ENCODE measurements around the gene KIF16B.
"Not testable (repeated sequence)": the region's sequence is repeated elsewhere in the genome, so short reads cannot be mapped to it uniquely, and the experiment has no call there.

The KIF16B gene

GRCh38 chr20:16257813-16258430, 315.3 kb downstream of the KIF16B start:
- no peak for DNase-seq (ENCODE audit: low read depth)

- DNase-seq (ENCODE audit: low read depth): no peak
Measured at GRCh38 chr20:16257021-16257420, 316.2 kb downstream of the KIF16B start.

DNA sequence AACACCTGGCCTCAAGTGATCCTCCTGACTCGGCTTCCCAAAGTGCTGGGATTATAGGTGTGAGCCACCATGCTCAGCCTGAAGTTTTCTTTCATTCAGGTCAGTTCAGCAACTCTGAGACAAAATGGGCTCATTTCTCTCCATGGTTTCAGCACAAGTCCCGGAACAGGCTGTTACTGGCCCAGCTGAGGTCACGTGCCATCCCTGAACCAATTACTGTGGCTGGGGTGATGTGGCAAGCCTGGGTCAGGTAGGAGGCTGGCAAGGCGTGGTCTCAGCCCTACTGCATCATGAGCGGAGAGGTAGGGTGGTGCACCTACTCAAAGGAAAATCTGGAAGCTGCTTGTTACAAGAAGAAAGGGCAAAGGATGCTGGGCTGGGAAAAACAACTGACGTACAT, 326.4 kb downstream of the KIF16B start:
- no peak for DNase-seq (ENCODE audit: low read depth)

GRCh38 chr20:16246291-16246690, 327.0 kb downstream of the KIF16B start:
- no peak for DNase-seq (ENCODE audit: low read depth)

GRCh38 chr20:16245879-16246278, 327.4 kb downstream of the KIF16B start:
- no peak for DNase-seq (ENCODE audit: low read depth)

DNA sequence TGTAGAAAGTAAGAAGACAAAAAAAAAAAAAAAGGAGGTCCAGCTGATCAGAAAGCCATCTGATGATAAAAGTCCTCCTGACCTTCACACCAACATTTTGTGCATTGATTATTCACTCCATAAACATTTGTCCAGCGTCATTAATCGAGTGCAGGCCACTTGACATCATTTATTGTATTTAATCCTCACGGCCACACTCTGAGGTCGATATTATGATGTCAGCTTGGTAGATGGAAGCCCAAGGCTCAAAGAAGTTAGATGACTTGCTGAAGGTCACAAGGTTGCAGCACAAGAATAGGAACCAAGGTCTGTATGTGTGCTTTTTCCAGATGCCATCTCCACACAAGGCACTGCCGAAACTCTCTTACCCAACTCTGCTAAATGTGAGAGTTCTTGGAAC, 328.4 kb downstream of the KIF16B start:
- no peak for DNase-seq (ENCODE audit: low read depth)

DNA sequence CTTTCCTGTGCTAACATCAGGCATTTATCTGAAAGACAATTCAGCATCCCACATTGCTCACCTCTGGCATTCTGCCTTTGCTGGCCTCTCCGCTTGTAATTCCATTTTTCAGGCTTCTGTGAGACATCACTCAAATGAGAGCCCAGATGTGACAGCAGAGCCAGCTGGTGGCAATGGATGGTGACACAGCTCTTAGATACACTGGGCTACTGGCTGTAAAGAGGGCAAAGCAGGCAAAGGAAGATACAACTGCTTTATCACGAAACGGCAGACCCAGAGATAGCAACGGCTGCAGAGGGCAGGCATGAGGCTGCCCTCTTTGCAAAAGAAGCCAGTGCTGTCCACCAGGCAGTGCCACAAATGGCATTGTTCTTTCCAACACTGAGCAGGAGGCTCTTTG, 329.8 kb downstream of the KIF16B start:
- no peak for DNase-seq (ENCODE audit: low read depth)

DNA sequence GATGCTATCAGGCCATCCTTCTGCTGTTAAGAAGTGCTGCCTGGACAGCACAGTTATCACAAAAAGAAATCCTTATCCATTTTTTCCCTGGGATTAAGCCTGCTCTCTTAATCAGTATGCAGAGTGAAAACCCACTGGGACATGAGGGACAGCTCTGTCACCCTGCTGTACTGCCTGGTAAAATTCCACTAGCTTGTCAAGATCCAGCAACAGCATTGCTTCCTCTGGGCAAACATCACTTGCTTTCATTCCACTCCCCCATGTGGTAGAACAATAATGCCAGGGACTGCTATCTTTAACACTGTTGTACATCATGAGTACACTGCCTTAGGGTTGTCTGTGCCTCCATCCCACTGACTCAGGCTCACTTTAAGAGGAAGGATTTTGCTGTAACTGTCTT, 331.3 kb downstream of the KIF16B start:
- DNase-seq (ENCODE audit: low read depth): no peak

GRCh38 chr20:16240355-16240754, 332.9 kb downstream of the KIF16B start:
- DNase-seq (ENCODE audit: low read depth): no peak

DNA sequence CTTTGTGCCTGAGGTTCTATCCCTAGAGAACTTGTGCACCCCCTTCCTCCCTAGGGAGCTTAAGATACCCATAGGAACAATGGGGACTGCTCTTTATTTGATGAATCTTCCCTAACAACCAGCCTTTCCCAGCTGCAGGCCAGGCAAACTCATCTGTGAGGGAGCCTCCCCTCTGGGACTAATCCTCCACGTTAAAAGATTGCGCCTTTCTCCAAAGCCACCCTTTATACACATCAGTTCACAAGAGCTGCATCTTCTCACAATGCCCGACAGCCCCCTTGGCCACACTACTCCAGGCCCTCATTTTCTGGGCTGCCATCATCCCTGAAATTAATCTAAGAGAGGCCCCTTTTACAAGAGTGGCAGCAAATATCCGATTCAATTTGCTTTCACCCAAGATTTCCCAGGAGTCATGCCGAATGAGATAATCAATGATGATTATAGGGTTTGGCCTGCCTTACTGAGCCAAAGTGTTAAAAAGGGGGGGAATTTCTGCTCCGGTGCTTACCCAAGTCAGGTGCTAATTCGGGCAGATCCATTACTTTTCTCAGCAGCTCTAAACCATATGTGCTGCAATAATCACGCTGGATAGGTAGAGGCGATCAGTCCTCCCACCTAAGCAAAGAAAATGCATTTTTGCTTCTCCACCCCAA, 336.5 kb downstream of the KIF16B start:
- DNase-seq (ENCODE audit: low read depth): no peak

- no peak for DNase-seq (ENCODE audit: low read depth)
Measured at GRCh38 chr20:16230402-16230801, 342.8 kb downstream of the KIF16B start.

GRCh38 chr20:16229813-16230212, 343.4 kb downstream of the KIF16B start:
- no peak for DNase-seq (ENCODE audit: low read depth)

DNA sequence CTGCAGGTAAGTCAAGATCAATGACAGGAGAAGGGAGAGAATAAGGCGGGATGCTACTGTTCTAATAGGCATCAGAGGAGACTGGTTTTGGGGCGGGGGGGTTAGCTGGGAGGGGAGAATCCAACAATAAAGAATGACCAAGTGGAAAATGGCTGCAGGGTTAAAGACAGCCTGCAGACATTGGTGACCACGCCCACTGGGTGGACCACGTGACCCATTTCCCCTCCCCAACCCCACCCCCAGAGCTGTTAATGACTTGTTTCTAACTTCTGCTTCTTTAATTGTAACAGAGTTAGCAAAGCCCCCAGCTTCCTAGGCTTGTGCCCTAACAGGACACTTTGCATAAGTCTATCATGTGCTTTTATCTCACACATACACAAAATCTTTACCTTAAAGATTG, 344.5 kb downstream of the KIF16B start:
- DNase-seq (ENCODE audit: low read depth): no peak

GRCh38 chr20:16226961-16227360, 346.3 kb downstream of the KIF16B start:
- not testable (repeated sequence) for DNase-seq (ENCODE audit: low read depth)

DNA sequence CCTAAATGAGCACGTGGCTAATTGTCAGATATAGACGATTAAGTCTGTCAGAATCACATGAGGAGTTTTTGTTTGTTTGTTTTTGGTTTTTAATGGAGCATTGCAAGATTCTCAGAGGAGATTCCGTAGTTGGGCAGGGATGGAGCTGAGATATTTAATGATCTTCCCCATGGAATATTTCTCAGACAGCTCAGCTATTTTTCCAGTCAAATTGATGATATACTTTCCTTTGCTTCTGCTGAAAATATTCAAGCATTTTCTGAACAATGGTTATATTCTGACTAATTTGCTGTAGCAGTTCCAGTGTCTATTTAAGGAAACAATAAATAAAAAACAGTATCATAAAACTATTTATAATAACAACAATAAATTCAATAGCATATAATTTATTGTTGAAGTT, 348.4 kb downstream of the KIF16B start:
- DNase-seq (ENCODE audit: low read depth): peak; percentile 32

- DNase-seq (ENCODE audit: low read depth): no peak
Measured at GRCh38 chr20:16222859-16223411, 350.3 kb downstream of the KIF16B start.
